Measurements from ENCODE around the gene TXNDC2.

- TF ChIP-seq EZH2 (IDR thresholded peaks at IDR 0.05): no peak
- no peak for TF ChIP-seq POLR2AphosphoS5 (IDR thresholded peaks at IDR 0.05; ENCODE audit: borderline replicate concordance, low read depth, low read length)
Observed at GRCh38 chr18:9854801-9855676, 30.7 kb upstream of the TXNDC2 start.

Measured in SK-N-MC (cell line).